Stimulated activated CD8-positive, alpha-beta memory T cell treated with anti-CD3 and anti-CD28 coated beads, Interleukin-15, amount 100 ng/mL, for 24 hours (primary cell): ENCODE results near the gene TAPBP.
"Not testable (repeated sequence)": the region's sequence is repeated elsewhere in the genome, so short reads cannot be mapped to it uniquely, and the experiment has no call there.

Source experiments
- DNase-seq: peaks from one replicate; pipeline ENCODE4 v3.0.0-alpha.2; 2020; ENCODE audit warnings: low read depth

The TAPBP gene

DNA sequence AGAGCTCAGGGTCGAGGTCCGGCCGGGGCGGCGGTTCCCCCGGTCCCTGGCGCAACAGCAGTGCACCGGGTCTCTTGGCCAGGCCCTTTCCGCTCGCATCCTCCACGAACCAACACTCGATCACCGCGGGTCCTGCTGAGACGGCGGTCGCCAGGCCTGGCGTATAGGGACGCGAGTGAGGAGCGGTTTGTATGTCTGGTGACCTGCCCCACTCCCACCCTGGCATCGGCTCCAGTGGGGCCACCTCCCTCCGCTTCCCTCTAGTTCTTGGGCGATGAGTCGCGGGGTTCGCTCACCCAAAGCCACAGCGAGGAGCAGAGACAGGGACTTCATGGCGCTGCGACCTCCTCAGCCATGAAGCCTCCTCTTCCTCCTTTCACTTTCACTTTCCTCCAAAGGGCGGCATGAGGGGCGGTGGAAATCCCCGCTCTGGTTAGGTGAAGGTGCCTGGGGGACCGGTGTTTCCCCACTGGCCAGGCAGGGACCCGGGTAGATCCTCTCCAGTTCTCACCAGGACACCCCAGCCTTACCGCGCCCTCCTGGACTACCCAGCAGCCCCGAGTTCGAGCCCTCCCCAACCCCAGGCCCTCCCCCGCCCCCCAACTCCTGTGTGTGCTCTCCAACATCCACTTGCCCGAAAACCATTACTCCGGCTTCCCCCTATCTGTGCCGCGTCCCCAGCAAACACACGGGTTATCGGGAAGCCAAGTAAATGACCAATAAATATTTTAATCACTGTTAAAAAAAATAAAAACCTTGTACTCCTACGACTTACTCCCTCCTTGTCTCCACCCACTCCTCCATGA, at the start of gene TAPBP:
TAPBP (minus strand) TSS at position 370 of the 806 bp plus-strand sequence; CDS start at position 333, 37 bp downstream.
- DNase-seq: no peak

DNA sequence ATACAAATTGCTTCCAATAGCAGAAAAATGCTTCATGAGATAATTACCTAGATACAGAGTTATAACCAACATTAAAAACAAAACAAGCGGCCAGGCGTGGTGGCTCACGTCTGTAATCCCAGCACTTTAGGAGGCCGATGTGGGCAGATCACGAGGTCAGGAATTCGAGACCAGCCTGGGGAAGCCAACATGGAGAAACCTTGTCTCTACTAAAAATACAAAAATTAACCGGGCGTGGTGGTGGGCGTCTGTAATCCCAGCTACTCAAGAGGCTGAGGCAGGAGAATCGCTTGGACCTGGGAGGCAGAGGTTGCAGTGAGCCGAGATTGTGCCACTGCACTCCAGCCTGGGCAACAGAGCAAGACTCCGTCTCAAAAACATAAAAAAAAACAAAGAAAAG, 49.6 kb upstream of the TAPBP start:
- DNase-seq: not testable (repeated sequence)

DNA sequence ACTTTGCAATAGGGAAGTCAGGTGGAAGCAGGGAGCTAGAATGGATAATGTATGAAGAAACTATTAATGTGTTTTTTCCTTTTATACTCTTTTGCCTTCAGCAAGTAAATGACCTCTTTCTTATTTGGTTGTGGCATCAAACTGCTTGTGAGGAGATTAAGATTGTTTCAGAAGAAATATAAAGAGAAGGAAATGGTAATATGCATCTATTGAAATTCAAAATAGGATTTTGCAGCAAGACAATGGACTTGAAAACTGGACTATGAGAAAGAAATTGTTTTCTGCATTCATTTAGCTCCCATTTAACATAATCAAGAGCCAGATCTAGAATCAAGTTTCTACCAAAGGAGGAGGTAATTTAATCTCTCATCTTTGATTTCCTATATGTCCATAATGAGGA, 45.5 kb upstream of the TAPBP start:
- DNase-seq: no peak

DNA sequence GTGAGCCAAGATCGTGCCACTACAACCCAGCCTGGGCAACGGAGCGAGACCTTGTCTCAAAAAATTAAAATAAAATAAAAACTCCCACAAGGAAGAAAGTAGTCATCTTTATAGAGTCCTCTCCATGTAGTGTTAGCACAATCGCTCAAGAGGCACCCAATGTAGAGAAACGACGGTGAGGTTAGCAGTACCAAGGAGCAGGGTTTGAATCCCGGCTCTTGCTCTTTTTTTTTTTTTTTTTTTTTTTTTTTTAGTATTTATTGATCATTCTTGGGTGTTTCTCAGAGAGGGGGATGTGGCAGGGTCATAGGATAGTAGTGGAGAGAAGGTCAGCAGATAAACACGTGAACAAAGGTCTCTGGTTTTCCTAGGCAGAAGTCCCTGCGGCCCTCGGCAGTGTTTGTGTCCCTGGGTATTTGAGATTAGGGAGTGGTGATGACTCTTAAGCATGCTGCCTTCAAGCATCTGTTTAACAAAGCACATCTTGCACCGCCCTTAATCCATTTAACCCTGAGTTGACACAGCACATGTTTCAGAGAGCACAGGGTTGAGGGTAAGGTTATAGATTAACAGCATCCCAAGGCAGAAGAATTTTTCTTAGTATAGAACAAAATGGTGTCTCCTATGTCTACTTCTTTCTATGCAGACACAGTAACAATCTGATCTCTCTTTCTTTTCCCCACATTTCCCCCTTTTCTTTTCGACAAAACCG, 43.4 kb upstream of the TAPBP start:
- not testable (repeated sequence) for DNase-seq

DNA sequence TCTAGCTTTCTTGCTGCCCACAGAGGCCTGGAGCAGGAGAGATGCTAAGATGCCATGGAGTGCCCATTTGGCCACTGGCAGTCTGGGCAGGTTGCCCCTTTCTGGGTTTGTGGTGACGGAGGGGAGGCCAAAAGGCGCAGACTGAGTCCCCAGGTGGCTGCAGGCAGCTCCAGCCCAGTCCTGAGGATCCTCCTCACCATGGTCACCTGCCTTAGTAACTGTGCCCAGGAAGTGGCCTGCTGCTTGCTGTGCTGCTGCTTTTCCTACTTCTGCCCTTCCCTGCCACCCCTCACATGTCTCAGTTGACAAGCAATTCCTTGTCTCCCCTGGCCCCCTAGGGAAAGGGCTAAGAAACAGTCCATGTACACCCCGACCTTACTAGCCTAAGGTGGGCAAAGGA, 42.4 kb upstream of the TAPBP start:
- DNase-seq: no peak

DNA sequence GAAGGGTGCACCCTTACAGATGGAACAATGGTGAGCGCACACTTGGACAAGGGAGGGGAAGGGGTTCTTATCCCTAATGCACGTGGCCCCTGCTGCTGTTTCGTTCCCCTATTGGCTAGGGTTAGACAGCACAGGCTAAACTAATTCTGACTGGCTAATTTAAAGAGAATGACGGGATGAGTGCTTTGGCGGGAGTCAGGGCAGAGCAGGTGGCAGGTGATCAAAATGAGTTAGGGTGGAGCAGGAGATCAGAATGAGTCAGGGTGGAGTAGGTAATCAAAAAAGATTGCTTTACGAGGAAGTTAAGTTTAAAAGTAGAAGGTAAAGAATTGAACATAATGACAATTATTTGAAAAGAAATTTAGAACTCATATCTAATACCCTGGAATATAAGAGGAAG, 42.0 kb upstream of the TAPBP start:
- not testable (repeated sequence) for DNase-seq

DNA sequence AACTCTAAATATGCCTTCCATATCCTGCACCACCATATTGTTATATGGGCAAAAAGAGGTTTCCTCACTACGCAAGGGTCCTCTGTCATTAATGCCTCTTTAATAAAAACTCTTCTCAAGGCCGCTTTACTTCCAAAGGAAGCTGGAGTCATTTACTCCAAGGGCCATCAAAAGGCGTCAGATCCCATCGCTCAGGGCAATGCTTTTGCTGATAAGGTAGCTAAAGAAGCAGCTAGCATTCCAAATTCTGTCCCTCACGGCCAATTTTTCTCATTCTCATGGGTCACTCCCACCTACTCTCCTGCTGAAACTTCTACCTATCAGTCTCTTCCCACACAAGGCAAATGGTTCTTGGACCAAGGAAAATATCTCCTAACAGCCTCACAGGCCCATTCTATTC, 33.9 kb upstream of the TAPBP start:
- DNase-seq: no peak

DNA sequence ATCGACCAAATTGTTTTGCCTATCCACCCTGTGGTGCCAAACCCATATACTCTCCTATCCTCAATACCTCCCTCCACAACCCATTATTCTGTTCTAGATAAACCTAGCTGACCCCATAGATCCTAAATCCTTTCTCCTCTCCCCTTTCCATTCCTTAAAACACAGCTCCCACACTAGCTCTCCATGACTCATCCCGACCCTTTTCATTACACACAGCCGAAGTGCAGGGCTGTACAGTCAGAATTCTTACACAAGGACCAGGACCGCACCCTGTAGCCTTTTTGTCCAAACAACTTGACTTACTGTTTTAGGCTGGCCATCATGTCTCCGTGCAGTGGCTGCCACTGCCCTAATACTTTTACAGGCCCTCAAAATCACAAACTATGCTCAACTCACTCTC, 33.1 kb upstream of the TAPBP start:
- DNase-seq: not testable (repeated sequence)

DNA sequence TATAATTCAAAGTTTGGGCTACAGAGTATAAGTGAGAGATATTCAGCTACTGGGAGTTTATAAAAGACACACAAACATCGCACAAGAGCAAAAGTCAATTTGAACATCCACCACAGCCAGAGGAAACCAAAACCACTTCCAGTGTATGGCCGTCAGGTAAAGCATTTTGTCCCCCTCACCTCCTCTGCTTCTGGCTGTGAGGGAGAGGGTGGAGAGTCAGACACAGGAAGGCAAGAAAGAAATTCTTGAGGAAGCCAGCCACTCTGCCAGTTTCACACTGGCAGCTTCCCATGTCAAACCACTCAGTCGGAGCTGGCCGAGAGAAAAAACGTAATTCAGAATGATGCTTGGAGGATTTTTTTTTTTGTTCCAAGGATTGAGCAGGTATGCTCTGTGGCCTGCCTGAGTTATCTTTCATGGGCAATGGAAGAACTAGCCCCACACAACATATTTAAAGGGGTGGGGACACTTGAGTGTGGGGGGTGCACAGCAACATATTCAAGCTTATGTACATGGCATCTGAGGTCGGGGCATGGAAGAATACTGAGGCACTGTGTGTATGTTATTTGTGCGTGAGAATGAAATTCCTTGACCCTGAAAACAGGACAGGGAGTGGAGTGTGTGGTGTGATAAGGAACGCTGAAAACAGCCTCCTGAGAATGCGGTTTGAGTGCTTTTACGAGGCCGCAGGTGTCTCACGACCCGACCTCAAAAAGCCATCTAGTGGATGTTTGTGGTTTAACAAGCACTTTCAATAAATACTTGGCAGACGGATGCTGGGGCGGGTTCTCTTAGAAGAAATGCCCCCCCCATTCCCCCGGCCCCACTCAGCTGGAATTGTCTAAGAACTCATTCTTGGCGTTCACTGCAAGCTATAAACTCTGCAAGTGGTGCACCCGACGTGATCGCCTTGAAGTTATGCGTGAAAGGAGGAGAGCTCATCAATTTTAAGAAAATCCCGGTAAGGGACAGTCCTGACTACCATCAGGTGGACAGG, 31.1 kb upstream of the TAPBP start:
- DNase-seq: no peak

DNA sequence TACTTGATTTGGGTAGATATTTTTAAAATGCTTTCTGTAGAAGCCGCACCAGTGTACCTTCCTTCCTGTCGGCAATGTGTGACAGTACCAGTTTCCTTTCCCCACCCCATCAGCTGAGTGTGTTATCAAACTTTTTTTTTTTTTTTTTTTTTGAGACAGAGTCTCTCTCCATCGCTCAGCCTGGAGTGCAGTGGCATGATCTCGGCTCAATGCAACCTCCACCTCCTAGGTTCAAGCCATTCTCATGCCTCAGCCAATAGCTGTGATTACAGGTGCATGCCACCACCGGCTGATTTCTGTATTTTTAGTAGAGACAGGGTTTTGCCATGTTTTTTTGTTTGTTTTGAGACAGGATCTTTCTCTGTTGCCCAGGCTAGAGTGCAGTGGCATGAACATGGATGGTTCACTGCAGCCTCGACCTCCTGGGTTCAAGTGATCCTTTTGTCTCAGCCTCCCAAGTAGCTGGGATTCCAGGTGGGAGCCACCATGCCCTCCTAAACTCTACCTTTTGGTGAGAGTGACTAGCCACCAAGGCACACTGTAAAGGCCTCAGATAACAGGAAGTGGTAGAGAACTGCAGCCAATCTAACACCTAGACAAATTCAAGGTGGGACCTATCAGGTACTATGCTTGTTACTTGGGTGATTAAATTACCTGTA, 30.2 kb upstream of the TAPBP start:
- no peak for DNase-seq

DNA sequence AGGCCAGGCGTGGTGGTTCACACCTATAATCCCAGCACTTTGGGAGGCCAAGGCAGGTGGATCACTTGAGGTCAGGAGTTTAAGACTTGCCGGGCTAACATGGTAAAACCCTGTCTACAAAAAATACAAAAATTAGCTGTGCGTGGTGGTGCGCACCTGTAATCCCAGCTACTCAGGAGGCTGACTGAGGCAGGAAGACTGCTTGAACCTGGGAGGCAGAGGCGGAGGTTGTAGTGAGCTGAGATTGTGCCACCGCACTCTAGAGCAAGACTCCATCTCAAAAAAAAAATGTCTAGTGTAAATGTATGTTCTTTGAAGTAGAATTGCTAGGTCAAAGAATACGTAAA, 29.7 kb upstream of the TAPBP start:
- not testable (repeated sequence) for DNase-seq

DNA sequence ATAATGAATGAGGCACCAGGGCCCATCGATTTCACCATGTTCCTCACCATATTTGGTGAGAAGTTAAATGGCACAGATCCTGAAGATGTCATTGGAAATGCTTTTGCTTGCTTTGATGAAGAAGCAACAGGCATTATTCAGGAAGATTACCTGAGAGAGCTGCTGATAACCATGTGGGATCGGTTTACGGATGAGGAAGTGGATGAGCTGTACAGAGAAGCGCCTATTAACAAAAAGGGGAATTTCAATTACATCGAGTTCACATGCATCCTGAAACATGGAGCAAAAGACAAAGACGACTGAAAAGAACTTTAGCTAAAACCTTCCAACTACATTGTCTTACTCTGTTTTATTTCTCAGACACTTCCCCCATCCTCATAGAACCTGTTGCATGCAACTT, 25.3 kb upstream of the TAPBP start:
- DNase-seq: no peak

DNA sequence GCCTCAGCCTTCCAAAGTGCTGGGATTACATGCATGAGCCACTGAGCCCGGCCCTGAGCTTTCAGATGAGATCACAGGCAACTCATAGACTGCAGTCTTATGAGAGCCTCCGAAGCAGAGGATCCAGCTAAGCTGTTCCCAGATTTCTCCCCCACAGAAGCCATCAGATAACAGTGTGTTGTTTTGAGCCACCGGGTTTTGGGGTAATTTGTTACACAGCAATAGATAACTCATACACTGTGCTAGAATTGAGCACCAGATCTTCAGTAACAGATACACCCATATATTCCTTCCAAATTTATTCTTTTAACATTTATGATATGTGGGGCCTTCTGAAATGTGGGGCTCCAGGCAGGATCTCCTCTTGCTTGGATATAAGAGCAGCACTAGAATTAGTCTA, 22.6 kb upstream of the TAPBP start:
- no peak for DNase-seq

DNA sequence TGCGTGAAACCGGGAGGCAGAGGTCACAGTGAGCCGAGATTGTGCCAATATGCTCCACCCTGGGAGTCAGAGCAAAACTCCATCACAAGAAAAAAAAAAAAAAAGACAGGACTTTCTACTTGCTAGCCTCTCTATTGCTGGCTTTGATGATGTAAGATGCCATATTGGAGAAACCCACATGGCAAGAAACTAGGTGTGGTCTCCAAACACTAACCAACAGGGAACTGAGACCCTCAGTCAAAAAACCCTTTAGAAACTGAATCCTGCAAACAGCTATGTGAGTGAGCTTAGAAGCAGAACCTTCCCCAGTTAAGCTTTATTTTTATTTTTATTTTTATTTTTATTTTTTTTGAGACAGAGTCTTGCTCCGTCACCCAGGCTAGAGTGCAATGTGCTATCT, 22.0 kb upstream of the TAPBP start:
- DNase-seq: no peak

DNA sequence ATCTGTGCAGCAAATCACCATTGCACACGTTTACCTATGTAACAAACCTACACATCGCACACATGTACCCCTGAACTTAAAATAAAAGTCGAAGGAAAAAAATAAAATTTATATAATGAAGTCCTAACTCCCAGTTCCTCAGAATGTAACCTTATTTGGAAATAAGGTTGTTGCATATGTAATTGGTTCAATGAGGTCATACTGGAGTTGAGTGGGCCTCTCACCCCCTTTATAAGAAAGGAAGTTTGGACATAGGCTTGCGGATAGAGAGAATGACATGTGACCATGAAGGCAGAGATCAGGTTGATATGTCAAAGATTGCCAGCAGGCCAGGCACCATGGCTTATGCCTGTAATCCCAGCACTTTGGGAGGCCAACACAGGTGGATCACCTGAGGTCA, 19.8 kb upstream of the TAPBP start:
- DNase-seq: no peak

DNA sequence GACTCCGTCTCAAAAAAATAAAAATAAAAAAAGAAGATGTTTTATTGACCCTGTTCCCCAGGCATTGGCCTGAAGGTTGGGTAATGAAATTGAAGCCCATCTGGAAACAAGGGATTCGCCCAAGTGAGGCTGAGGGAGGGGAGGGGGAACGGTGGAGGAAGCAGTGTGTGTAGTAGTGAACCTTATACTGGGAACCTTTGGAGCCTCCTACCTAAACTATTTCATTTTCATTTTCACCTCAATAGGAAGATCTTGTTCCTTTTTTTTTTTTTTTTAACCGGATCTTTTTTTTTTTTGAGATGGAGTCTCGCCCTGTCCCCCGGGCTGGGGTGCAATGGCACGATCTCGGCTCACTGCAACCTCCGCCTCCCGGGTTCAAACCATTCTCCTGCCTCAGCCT, 16.9 kb upstream of the TAPBP start:
- no peak for DNase-seq

DNA sequence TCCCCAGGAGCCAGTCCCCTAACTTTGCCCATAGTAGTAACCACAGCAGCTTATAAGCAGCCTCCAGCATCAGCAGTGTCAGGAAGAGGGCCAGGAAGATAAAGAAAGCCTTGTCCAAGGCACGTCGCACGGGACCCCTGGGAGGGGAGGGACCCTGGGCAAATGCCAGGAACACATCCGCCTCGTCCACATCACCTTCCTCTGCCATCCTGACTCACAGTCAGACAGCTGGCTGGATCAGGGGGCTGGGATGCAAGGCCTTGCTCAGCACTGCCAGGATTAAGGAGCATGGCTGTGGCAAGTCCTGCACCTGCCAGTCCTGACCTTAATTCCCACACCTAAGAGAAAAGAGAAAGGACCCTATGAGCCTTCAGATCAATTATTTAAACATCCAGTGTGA, 15.2 kb upstream of the TAPBP start:
- no peak for DNase-seq

DNA sequence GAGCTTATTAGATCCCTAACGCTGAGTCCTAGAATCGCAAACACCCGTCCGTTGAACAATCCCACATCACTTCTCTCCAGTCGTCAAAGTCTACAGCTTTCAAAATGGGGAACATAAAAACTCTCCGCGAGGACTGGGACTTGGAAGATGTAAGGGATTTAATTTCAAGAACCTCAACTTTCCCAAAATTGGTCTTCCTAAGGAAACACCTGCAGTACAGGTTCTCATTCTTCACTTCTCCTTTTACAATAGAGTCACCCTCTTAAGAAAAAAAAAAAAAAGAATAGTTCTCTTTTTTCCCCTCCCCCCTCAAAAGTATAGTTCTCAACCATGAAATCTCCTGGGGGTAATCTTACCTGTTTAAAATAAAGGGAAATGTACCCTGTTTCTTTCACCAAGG, 10.2 kb upstream of the TAPBP start:
- DNase-seq: no peak

DNA sequence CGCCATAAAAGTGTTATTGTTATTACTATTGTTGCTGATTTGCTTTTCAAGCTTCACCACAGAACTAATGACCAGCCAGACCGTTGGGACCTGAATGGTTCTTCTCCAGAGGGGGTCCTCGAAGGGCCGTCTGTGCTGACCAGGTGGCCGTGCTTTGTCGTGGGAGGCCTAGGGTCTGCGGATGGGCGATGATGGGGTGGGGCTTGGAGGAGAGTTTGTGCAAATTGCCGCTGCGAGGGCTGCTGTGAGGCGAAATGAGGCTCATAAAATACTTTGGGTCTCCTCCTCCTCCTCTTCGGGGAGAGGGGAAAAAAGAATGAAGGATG, 9.7 kb upstream of the TAPBP start:
- no peak for DNase-seq

DNA sequence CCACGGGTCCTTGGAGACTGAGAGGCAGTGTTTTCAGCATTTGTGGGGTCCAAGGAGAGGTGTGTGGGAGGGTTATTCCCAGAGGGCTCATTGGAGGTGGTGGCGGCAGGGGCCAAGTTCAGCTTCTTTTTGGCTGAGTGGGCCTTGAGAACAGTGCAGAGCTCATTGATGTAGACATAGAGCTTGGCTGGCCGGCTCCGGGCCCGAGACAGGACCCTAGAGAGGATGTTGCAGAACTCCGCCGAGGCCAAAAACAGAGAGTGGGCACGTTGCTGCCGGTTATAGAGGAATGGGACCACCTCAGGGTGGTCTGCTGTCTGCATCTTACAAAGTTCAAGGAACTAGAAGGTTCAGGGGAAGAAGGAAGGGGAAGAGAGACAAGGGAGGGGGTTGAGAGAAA, 7.3 kb upstream of the TAPBP start:
- no peak for DNase-seq

DNA sequence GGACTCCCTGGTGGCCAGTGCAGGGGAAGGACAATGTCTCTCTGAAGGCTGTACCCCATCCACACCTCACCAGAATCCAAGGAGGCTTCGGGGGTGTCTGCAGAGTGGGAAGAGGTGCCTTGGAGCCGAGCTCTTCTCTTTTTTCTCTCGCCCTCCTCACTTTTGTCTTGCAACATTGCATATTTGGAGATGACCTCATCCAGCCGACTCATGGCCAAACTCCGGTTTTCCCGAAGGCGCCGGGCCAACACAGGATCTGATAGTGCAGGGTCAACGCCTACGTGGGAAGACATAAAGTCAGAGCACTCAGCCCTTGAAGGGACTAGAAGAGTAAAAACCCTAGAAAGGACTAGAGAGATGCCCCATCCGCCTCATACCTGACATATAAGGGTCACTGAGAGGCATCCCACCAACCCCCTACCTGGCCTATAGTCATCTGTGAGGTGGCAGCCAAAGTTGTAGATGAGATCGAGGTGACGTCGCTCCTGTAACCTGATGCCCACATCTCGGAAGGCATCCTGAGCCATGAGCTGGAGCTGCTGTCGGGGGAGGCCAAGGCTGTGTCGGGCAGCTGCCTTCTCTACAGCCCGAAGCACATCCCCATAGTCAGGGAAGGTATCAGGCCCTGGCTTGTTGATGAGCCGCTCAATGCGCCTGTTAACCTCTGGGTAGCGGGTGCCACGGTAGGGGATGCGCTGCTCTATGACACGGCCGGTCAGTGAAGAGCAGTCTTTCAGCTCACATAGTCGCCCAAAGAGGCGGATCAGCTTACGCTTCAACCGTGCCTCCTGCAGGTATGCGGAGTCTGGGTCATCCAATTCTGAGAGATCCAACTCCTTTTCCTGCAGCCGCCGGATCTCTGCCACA, 6.7 kb upstream of the TAPBP start:
- DNase-seq: no peak
